Mesendoderm (in vitro differentiated cells): Measurements from ENCODE around the gene HDAC11.

Source experiments
- DNase-seq: peaks from one replicate; pipeline ENCODE4 v3.0.0; 2013
- H2AK5ac ChIP-seq: 2 replicates; pipeline ENCODE4 v1.6.1; 2013; ENCODE audit warnings: low read length, inconsistent platforms
- H2BK120ac ChIP-seq: 2 replicates; pipeline ENCODE4 v1.6.1; 2013; ENCODE audit warnings: low read depth, mild to moderate bottlenecking, low read length, moderate library complexity, mixed read lengths
- H2BK15ac ChIP-seq: replicated peaks from 2 replicates; pipeline ENCODE4 v1.6.1; 2013; ENCODE audit warnings: low read depth, mild to moderate bottlenecking, moderate library complexity
- H2BK5ac ChIP-seq: 2 replicates; pipeline ENCODE4 v1.6.1; 2013; ENCODE audit warnings: low read length, inconsistent platforms
- H3K18ac ChIP-seq: 2 replicates; pipeline ENCODE4 v1.6.1; 2013; ENCODE audit warnings: mild to moderate bottlenecking, low read length, mixed read lengths
- H3K23ac ChIP-seq: one replicate; pipeline ENCODE4 v1.6.1; 2013; ENCODE audit warnings: low read length
- H3K27ac ChIP-seq: 2 replicates; pipeline ENCODE4 v1.5.1; 2013; ENCODE audit warnings: low read depth, mild to moderate bottlenecking, inconsistent platforms, low read length, moderate library complexity
- H3K27me3 ChIP-seq: 2 replicates; pipeline ENCODE4 v1.6.1; 2013; ENCODE audit warnings: low read length, control low read depth, mild to moderate bottlenecking, inconsistent platforms; ENCODE audit not compliant: insufficient read depth, poor library complexity
- H3K36me3 ChIP-seq: 2 replicates; pipeline ENCODE4 v1.6.1; 2013; ENCODE audit warnings: low read length, inconsistent platforms; ENCODE audit not compliant: control insufficient read depth, insufficient read depth
- H3K4ac ChIP-seq: one replicate; pipeline ENCODE4 v1.6.1; 2013; ENCODE audit warnings: low read depth, mild to moderate bottlenecking, low read length, moderate library complexity
- H3K4me1 ChIP-seq: 2 replicates; pipeline ENCODE4 v1.6.1; 2013; ENCODE audit warnings: low read depth, low read length, inconsistent platforms; ENCODE audit not compliant: control insufficient read depth
- H3K4me2 ChIP-seq: 2 replicates; pipeline ENCODE4 v1.6.1; 2013; ENCODE audit warnings: low read length
- H3K4me3 ChIP-seq: 2 replicates; pipeline ENCODE4 v1.5.1; 2013; ENCODE audit warnings: mild to moderate bottlenecking, low read length
- H3K56ac ChIP-seq: one replicate; pipeline ENCODE4 v1.6.1; 2013; ENCODE audit warnings: low read length
- H3K79me1 ChIP-seq: 2 replicates; pipeline ENCODE4 v1.6.1; 2013; ENCODE audit warnings: low read length, inconsistent platforms
- H3K79me2 ChIP-seq: 2 replicates; pipeline ENCODE4 v1.6.1; 2013; ENCODE audit warnings: mild to moderate bottlenecking, low read length; ENCODE audit not compliant: control insufficient read depth, insufficient read depth
- H3K9ac ChIP-seq: 2 replicates; pipeline ENCODE4 v1.6.1; 2013; ENCODE audit warnings: low read length, inconsistent platforms
- H4K5ac ChIP-seq: one replicate; pipeline ENCODE4 v1.6.1; 2013; ENCODE audit warnings: low read length
- H4K8ac ChIP-seq: one replicate; pipeline ENCODE4 v1.6.1; 2013; ENCODE audit warnings: low read depth, mild to moderate bottlenecking, control low read depth, low read length, moderate library complexity
- WGBS: extraction: QIAGEN DNeasy Blood & Tissue Kit; methylation state at CpG from one replicate; pipeline ENCODE4 v1.1.7; 2013; ENCODE audit warnings: low lambda C conversion rate, missing lambda C conversion rate; ENCODE audit not compliant: insufficient coverage; ENCODE audit errors: extremely low coverage; 5-methylcytosine and 5-hydroxymethylcytosine counted together

HDAC11 gene

DNA sequence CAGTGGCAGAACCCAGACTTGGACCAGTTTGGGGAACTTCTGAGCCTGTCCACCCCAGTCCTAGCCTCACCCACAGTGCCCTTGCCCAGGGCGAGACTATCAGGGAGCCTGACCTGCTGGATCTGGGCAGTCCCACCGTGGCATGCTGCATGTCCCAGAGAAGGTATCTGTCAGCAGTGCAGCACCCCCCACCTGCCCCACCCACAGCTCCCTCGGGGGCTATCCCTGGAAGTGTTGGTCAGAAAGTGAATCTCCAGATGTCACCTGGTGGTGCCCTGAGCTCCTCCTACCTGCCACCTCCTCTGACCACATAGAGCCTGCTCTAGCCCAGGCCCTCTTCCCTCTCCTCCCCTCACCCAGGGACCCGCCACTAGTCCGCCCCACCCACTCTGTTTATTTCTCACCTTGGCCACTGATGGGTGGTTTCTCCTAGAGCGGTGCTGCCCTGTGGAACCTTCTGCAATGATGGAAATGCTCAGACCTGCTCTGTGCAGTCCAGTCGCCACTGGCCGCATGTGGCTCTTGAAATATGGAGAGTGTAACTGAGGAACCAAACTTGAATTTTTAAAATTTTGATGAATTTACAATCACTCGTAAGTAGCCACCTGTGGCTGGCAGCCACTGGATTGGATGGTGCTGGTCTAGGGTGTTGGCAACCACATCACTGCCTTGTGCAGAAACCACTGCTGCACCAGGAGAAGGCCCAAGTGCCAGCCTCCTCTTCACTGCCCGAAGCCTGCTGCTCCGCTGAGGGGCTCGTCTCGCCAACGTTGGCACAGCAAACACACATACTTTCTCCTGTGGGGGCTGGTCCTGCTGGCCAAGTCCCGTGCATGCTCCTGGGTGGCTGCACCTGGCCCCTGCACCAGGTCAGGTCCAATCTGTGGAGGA lies 13.1 kb downstream of the HDAC11 start:
- Histone ChIP-seq H4K5ac (no peak overlapping the region), H3K56ac (no peak overlapping the region), H3K18ac (no peak overlapping the region), H3K4me2 (no peak overlapping the region), H3K36me3 (no peaks in the 10 kb centered on the region), H3K4ac (no peak overlapping the region), H2BK15ac (no peak overlapping the region), H3K4me3 (no peak overlapping the region), H2BK5ac (no peak overlapping the region), H3K27me3 (no peaks in the 10 kb centered on the region), H4K8ac (no peak overlapping the region), H3K79me1 (no peaks in the 10 kb centered on the region), H3K4me1 (peaks cover 2% of the 10 kb centered on the region), H2BK120ac (no peak overlapping the region), H3K27ac (no peak overlapping the region), H3K23ac (no peak overlapping the region), H3K9ac (no peak overlapping the region), H3K79me2 (no peaks in the 10 kb centered on the region), H2AK5ac (no peak overlapping the region)
- no CpG with 5 or more reads among the region's 15 CpGs for WGBS
- DNase-seq: no peak

DNA sequence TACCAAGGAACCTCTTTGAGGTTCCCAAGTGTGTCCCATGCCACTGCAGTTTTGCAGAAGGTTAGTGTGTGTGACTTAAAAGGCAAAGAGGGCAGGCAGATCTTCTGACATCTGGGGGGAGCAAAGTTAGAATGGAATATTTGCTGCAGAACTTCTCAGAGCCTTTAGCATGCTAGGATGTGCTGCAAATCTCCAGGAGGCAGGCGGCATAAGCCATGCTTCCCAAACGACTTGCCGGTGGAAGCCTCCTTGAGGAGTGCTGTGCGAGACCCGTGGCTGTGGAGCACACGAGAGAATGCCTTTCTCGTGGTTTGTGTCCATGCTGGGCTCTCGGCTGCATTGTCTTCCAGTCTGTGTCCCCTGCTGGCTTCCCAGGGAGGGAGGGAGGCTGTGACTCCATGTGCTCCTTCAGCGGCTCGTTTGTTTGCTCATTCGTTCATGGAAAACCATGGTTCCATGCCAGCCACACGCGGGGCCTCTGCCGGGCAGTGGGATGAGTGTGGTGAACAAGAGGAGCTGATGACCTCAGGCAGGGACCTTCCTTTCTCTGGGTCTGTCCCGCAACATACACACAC lies 13.8 kb downstream of the HDAC11 start:
- H3K9ac ChIP-seq: no peak overlapping the region
- DNase-seq: no peak
- H3K27ac ChIP-seq: no peak overlapping the region
- no peaks in the 10 kb centered on the region for H3K36me3 ChIP-seq
- no peak overlapping the region for H3K4me2 ChIP-seq
- no peak overlapping the region for H2BK5ac ChIP-seq
- no peak overlapping the region for H4K5ac ChIP-seq
- H3K79me1 ChIP-seq: no peaks in the 10 kb centered on the region
- no peak overlapping the region for H3K18ac ChIP-seq
- H2AK5ac ChIP-seq: no peak overlapping the region
- H3K4ac ChIP-seq: no peak overlapping the region
- no peaks in the 10 kb centered on the region for H3K79me2 ChIP-seq
- no peak overlapping the region for H3K4me3 ChIP-seq
- H3K4me1 ChIP-seq: peaks cover 2% of the 10 kb centered on the region
- H3K56ac ChIP-seq: no peak overlapping the region
- no CpG with 5 or more reads among the region's 15 CpGs for WGBS
- no peak overlapping the region for H2BK15ac ChIP-seq
- no peak overlapping the region for H3K23ac ChIP-seq
- no peak overlapping the region for H4K8ac ChIP-seq
- no peaks in the 10 kb centered on the region for H3K27me3 ChIP-seq
- no peak overlapping the region for H2BK120ac ChIP-seq

DNA sequence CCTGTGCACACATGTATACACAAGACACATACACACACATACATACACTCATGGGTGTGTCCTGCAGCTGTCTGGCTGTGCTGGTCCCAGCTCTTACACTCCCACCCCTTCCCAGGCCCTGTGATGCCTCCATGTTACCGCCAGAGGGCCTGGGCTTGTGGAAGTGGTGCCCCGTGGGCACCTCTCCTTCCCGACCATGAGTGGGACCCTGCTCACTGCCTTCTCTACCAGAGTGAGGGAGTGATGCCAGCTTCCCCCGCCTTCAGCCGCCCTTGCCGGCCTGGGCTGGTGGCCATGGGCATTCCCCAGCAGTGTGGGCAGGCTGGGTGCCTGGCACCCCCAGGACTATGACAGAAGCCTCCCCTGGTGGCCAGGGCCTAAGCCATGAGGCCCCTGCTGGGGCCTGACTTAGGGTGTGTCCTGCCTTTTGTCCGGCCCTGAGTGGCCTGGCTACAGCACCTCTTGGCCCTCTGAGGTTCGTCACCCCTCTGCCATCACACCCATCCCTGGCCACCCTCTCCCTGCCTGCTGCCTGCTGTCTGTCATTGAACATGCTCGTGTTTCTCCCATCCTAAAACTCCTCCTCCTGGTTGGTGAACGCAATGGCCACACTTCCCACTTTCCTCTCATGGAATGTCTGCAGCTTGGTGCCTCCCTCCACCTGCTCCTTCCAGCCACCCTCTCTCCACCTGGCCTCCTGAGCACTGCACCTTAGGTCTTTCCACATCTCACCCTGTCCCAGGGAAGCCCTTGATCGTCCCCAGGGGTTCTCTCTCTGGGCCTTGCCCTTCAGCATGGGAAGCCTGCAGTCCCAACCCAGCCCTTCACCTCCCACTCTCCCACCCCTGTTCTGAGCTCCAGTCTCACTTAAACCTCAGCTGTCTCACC lies 14.6 kb downstream of the HDAC11 start:
- H3K9ac ChIP-seq: no peak overlapping the region
- no peak overlapping the region for H3K4ac ChIP-seq
- H3K36me3 ChIP-seq: no peaks in the 10 kb centered on the region
- H3K27me3 ChIP-seq: no peaks in the 10 kb centered on the region
- H3K4me3 ChIP-seq: no peak overlapping the region
- peaks cover 2% of the 10 kb centered on the region for H3K4me1 ChIP-seq
- H4K5ac ChIP-seq: no peak overlapping the region
- no peak overlapping the region for H2BK15ac ChIP-seq
- no peaks in the 10 kb centered on the region for H3K79me2 ChIP-seq
- H3K27ac ChIP-seq: no peak overlapping the region
- H3K79me1 ChIP-seq: no peaks in the 10 kb centered on the region
- H2BK120ac ChIP-seq: no peak overlapping the region
- peak; percentile 48 for DNase-seq
- H2BK5ac ChIP-seq: no peak overlapping the region
- no peak overlapping the region for H2AK5ac ChIP-seq
- H4K8ac ChIP-seq: no peak overlapping the region
- WGBS: no CpG with 5 or more reads among the region's 11 CpGs
- H3K23ac ChIP-seq: no peak overlapping the region
- no peak overlapping the region for H3K18ac ChIP-seq
- H3K56ac ChIP-seq: no peak overlapping the region
- H3K4me2 ChIP-seq: no peak overlapping the region

DNA sequence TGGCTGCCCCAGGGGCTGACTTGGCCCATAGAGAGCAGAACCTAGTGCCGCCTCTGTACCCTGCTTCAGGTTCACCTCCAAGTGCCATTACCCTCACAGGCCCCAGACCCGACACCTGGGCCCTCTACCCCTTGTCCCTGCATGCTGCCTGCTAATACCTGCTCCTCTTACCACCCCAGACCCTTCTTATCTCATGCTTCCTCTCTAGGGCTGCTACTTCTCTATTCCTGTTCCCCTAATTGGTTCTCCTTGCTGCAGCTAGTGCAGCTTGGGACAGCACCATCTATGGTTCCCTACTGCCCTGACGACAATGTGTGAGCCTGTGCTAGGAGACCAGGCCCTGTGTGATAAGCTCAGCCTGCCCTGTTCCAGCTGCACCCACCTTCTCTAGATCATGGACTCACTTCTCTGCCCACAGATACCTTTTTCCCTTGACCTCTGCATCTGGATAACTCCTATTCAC lies 15.3 kb downstream of the HDAC11 start:
- no peaks in the 10 kb centered on the region for H3K79me1 ChIP-seq
- H3K36me3 ChIP-seq: no peaks in the 10 kb centered on the region
- no peak overlapping the region for H2BK5ac ChIP-seq
- H3K27me3 ChIP-seq: no peaks in the 10 kb centered on the region
- H2BK15ac ChIP-seq: no peak overlapping the region
- no CpG with 5 or more reads among the region's 3 CpGs for WGBS
- no peak overlapping the region for H3K23ac ChIP-seq
- H3K56ac ChIP-seq: no peak overlapping the region
- no peak overlapping the region for H3K18ac ChIP-seq
- H4K8ac ChIP-seq: no peak overlapping the region
- no peak overlapping the region for H2BK120ac ChIP-seq
- H4K5ac ChIP-seq: no peak overlapping the region
- no peaks in the 10 kb centered on the region for H3K79me2 ChIP-seq
- no peak overlapping the region for H3K9ac ChIP-seq
- DNase-seq: no peak
- H3K4me2 ChIP-seq: no peak overlapping the region
- no peak overlapping the region for H3K4me3 ChIP-seq
- H3K4ac ChIP-seq: no peak overlapping the region
- H3K4me1 ChIP-seq: peaks cover 2% of the 10 kb centered on the region
- no peak overlapping the region for H2AK5ac ChIP-seq
- no peak overlapping the region for H3K27ac ChIP-seq

DNA sequence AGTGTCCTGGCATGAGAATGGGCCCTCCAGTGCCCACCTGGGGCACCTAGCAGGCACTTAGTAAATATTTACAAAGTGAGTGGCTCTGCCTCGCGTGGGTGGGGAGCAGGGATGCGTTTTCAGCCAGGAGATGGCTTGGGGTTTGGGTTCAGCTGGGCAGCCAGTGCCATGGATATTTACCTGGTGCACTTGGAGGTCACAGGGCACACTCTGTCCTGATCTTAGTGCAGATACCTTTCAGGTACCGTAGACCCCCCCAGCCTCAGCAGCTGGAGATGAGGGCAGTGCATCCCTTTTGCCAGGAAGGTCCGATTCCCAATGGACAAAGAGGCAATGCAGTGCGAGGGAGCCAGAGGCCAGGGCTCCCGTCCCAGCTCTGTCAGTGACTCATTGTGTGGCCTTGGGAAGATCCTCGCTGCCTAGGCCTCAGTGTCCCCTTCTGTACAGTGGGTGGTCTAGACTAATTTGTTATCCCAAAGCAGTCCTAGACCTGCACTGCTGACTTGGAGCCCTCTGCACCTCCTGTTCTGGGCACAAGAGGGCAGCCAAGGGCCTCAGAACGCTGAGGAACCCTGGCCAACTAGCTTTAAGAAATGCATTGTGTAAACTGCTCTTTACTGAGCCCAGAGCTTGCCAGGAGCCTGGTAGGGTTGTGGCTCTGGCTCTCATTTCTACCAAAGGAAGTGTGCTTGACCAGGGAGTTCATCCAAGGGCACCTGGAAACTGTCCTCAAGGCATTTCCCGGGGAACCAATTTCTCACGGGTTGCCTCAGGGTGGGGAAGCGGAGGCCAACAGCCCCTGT lies 16.0 kb downstream of the HDAC11 start:
- WGBS: no CpG with 5 or more reads among the region's 12 CpGs
- peak; percentile 86 for DNase-seq
- H2BK5ac ChIP-seq: no peak overlapping the region

More for the DNA sequence above, 16.0 kb downstream of the HDAC11 start:
- H4K5ac ChIP-seq: no peak overlapping the region
- no peak overlapping the region for H4K8ac ChIP-seq
- H3K79me2 ChIP-seq: no peaks in the 10 kb centered on the region
- H3K27me3 ChIP-seq: no peaks in the 10 kb centered on the region
- H3K4me1 ChIP-seq: peaks cover 2% of the 10 kb centered on the region
- H3K4ac ChIP-seq: no peak overlapping the region
- H2BK120ac ChIP-seq: no peak overlapping the region
- no peaks in the 10 kb centered on the region for H3K36me3 ChIP-seq
- no peak overlapping the region for H3K9ac ChIP-seq
- no peak overlapping the region for H3K4me2 ChIP-seq
- no peak overlapping the region for H3K4me3 ChIP-seq
- no peak overlapping the region for H2AK5ac ChIP-seq
- peak overlapping the region; percentile 70 for H3K56ac ChIP-seq
- H3K79me1 ChIP-seq: no peaks in the 10 kb centered on the region
- H3K23ac ChIP-seq: no peak overlapping the region
- H2BK15ac ChIP-seq: no peak overlapping the region
- no peak overlapping the region for H3K18ac ChIP-seq
- no peak overlapping the region for H3K27ac ChIP-seq
